BE2C (cell line): ENCODE measurements around the gene CLEC10A.

Experiments
- DNase-seq: peaks from one replicate; pipeline ENCODE4 v3.0.0-alpha.2; 2020
- H3K27me3 ChIP-seq: fragments of 250-450 bp; sonication (Bioruptor Pico); 2 replicates; pipeline ENCODE4 v1.5.1; 2020; ENCODE audit warnings: mild to moderate bottlenecking
- H3K36me3 ChIP-seq: fragments of 250-450 bp; sonication (Bioruptor Pico); 2 replicates; pipeline ENCODE4 v1.5.1; 2020; ENCODE audit warnings: mild to moderate bottlenecking
- H3K4me1 ChIP-seq: fragments of 250-450 bp; sonication (Bioruptor Pico); 2 replicates; pipeline ENCODE4 v1.5.1; 2020
- H3K4me3 ChIP-seq: 2 replicates; pipeline ENCODE4 v1.5.1; 2011; ENCODE audit warnings: low read depth, low read length
- H3K9me3 ChIP-seq: fragments of 250-450 bp; sonication (Bioruptor Pico); 2 replicates; pipeline ENCODE4 v1.5.1; 2020
- CTCF ChIP-seq: IDR thresholded peaks from 2 replicates; pipeline ENCODE4 v1.5.1; 2012; ENCODE audit warnings: mild to moderate bottlenecking, low read depth, low read length

The CLEC10A gene

DNA sequence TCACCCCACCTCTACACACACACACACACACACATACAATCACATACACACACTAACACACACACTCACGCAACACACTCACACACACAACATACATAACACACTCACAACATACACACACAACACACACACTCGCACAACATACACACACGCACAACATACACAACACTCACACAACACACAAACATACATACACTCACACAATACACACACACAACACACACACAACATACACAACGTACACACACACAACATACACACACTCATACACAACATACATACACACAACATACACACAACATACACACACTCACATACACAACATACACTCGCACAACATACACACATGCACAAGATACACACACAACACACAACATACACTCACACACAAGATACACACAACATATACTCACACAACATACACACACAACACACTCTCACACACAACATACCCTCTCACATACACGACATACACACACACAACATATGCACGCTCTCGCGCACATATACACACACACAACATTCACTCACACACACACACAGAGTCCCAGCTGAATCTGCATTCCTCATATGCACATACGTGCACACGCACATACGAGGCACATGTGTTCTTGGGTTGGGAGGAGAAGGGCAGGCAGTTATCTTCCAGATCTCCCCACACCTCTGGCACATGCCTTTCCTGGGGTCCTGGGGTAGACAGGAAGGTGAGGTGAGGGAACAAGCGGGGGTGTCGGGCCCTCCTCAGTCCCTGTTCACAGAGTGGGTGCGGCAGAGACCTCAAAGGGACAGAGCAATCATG, 33.4 kb upstream of the CLEC10A start:
- Histone ChIP-seq H3K4me3 (no peak overlapping the region), H3K36me3 (no peaks in the 10 kb centered on the region), H3K4me1 (no peaks in the 10 kb centered on the region), H3K27me3 (no peaks in the 10 kb centered on the region), H3K9me3 (no peaks in the 10 kb centered on the region)
- DNase-seq, result no peak
- no peak for TF ChIP-seq CTCF

- Histone ChIP-seq H3K4me3 (no peak overlapping the region), H3K27me3 (no peaks in the 10 kb centered on the region), H3K36me3 (no peaks in the 10 kb centered on the region), H3K9me3 (no peaks in the 10 kb centered on the region), H3K4me1 (no peaks in the 10 kb centered on the region)
- TF ChIP-seq CTCF, result no peak
- DNase-seq, result no peak
These were observed 32.6 kb upstream of the CLEC10A start for GRCh38 chr17:7112510-7113108.

DNA sequence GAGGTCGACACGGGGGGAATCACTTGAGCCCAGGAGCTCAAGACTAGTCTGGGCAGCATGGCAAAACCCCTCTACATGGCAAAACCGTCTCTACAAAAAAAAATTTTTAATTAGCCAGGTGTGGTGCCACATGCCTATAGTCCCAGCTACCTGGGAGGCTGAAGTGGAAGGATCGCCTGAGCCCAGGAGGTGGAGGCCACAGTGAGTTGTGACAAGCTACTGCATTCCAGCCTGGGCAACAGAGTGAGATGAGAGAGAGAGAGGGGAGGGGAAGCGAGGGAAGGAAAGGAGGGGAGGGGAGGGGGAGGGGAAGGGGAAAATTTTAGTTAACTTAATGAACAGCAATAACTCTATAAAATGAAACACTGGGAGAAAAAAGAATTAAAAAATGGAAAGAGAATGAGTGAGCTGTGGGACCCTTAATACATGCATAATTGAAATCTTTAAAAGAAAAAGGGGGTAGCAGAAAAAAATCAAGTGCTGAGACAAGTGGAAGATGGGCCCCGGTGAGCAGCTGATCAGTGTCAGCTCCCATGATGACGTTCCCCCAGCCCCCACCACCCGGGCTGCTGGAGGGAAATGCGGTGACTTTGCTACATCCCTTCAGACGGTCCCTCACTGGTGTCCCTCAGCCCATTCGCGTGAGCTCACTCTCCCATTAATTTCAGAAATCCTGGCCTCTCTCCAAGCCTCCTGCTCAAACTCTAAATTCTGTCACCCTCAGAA, 31.9 kb upstream of the CLEC10A start:
- TF ChIP-seq CTCF, result no peak
- Histone ChIP-seq H3K4me3 (no peak overlapping the region), H3K27me3 (no peaks in the 10 kb centered on the region), H3K9me3 (no peaks in the 10 kb centered on the region), H3K4me1 (no peaks in the 10 kb centered on the region), H3K36me3 (no peaks in the 10 kb centered on the region)
- DNase-seq, result no peak

DNA sequence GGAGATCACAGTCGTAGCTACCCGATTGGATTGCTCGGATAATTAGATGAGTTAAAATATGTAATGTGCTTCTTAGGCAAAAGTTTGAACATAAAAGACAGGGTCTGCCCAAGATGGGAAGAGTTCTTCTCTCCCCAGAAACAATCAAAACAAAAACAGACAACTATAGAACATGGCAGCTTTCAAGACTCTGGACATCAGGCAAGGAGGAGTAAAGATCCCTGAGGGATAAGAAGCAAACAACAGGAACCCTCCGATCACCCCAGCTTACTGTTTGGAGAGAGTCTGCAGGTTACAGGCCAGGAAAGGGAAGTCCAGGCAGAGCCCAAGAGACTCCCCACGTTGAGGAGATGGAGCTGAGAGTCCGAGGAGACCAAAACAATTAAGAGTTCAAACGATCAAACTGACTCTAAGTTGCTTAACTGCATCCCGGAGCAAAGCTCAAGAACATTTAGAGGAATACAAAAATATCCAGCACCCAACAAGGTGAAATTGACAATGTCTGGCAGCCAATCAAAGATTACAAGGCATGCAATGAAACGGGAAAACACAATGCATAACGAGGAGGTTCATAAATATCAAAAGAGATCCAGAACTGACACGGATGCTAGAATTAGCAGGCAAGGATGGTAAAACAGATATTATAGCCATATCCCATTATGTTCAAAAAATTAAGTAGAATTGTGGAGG, 30.7 kb upstream of the CLEC10A start:
- H3K27me3 ChIP-seq, result no peaks in the 10 kb centered on the region
- H3K4me3 ChIP-seq, result no peak overlapping the region
- TF ChIP-seq CTCF, result no peak
- DNase-seq, result no peak
- H3K9me3 ChIP-seq, result no peaks in the 10 kb centered on the region
- no peaks in the 10 kb centered on the region for H3K4me1 ChIP-seq
- no peaks in the 10 kb centered on the region for H3K36me3 ChIP-seq

DNA sequence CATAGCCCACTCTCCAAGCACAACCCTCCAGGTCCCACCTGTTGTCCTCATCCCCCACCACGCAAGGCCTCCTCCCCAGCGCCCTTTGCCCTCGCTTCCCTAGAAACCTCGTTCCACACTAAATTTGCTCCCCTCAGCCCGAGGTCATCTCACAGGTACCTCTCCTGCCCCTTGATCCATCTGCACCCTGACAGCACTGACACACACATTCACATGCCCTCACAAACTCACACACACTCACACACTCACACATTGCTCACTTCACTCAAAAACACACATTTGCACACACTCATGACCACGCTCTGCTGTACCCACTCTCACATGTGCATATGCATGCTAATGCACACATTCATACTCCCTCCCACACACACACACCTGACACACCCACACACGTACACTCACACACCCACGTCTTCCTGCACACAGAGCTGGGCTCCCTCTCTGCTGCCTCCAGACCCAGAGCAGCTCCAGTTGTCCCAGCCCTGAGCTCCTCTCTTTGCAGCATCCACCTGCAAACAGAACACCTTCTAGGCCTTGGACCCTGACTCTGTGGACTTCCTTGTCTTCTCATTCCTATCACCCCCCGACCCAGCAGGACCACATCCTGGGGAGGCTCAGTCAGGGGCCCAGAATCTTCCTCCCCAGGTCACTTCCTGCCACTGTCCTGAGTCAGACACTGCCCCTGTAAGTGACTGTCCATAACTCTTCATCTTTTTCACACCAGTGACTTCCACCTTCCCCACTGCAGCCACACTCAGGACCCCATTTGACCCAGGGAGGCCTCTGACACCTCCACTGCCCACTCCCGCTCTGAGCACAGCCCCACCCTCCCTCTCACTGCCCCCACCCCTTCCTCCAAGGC, 29.6 kb upstream of the CLEC10A start:
- Histone ChIP-seq H3K36me3 (no peaks in the 10 kb centered on the region), H3K4me1 (no peaks in the 10 kb centered on the region), H3K4me3 (no peak overlapping the region), H3K9me3 (no peaks in the 10 kb centered on the region), H3K27me3 (no peaks in the 10 kb centered on the region)
- DNase-seq, result no peak
- TF ChIP-seq CTCF, result no peak
